Measurements from ENCODE around the gene ONECUT3. TPM values are rescaled to one million over a fixed set of nuclear protein-coding genes. Genes with fewer than 3 reads are reported as not detected.

Gene ONECUT3
- total RNA-seq, 1 donor from 2014 or later = 0.03 TPM

- no peak for DNase-seq (ENCODE audit: low spot score)
Measured at GRCh38 chr19:1813192-1814182, 60.2 kb downstream of the ONECUT3 start.

GRCh38 chr19:1814391-1814790 is 61.1 kb downstream of the ONECUT3 start:
- DNase-seq (ENCODE audit: low spot score) (no peak), ATAC-seq (no peak)

More at GRCh38 chr19:1813192-1814182, 60.2 kb downstream of the ONECUT3 start:
- ATAC-seq = no peak

- DNase-seq (ENCODE audit: low spot score) = no peak
Measured at GRCh38 chr19:1814833-1815604, 61.7 kb downstream of the ONECUT3 start.

GRCh38 chr19:1815605-1816529 is 62.6 kb downstream of the ONECUT3 start:
- ATAC-seq (no peak), DNase-seq (ENCODE audit: low spot score) (no peak)

More at GRCh38 chr19:1814833-1815604, 61.7 kb downstream of the ONECUT3 start:
- ATAC-seq = no peak

- DNase-seq (ENCODE audit: low spot score) = no peak
Measured at GRCh38 chr19:1816530-1817298, 63.4 kb downstream of the ONECUT3 start.

GRCh38 chr19:1817553-1818179 is 64.4 kb downstream of the ONECUT3 start:
- DNase-seq (ENCODE audit: low spot score) (no peak), ATAC-seq (peak; percentile 4)

More at GRCh38 chr19:1816530-1817298, 63.4 kb downstream of the ONECUT3 start:
- no peak for ATAC-seq

GRCh38 chr19:1818549-1819195 is 65.4 kb downstream of the ONECUT3 start:
- ATAC-seq = no peak
- no peak for DNase-seq (ENCODE audit: low spot score)

GRCh38 chr19:1819341-1820255 is 66.3 kb downstream of the ONECUT3 start:
- no peak for ATAC-seq
- DNase-seq (ENCODE audit: low spot score) = no peak

GRCh38 chr19:1822210-1822609 is 68.9 kb downstream of the ONECUT3 start:
- DNase-seq (ENCODE audit: low spot score) (no peak), ATAC-seq (no peak)

GRCh38 chr19:1823020-1823419 is 69.7 kb downstream of the ONECUT3 start:
- ATAC-seq (no peak), DNase-seq (ENCODE audit: low spot score) (no peak)

GRCh38 chr19:1823539-1824251 is 70.4 kb downstream of the ONECUT3 start:
- DNase-seq (ENCODE audit: low spot score) = no peak

GRCh38 chr19:1824252-1824622 is 70.9 kb downstream of the ONECUT3 start:
- ATAC-seq (no peak), DNase-seq (ENCODE audit: low spot score) (no peak)

More at GRCh38 chr19:1823539-1824251, 70.4 kb downstream of the ONECUT3 start:
- ATAC-seq = no peak

- peak; percentile 78 for DNase-seq (ENCODE audit: low spot score)
- ATAC-seq = peak; percentile 78
Measured at GRCh38 chr19:1825909-1826556, 72.7 kb downstream of the ONECUT3 start.

GRCh38 chr19:1826557-1827521 is 73.5 kb downstream of the ONECUT3 start:
- DNase-seq (ENCODE audit: low spot score) (peak; percentile 76), ATAC-seq (peak; percentile 69)

- DNase-seq (ENCODE audit: low spot score) (no peak), ATAC-seq (peak; percentile 41)
Measured at GRCh38 chr19:1827566-1828278, 74.4 kb downstream of the ONECUT3 start.

Data from left lobe of liver (tissue), 2 donors.